ENCODE data around the gene PPP4C.

PPP4C gene

GRCh38 chr16:30131869-30132475, 56.2 kb downstream of the PPP4C start:
- DNase-seq = no peak

GRCh38 chr16:30132591-30132990, 56.8 kb downstream of the PPP4C start:
- DNase-seq = no peak

All from NCI-H146 (cell line).